DMS53 treated with DMSO at 0.1 percent for 48 hours (cell line): ENCODE results near the gene EIF2D.
"Not testable (repeated sequence)": the region's sequence is repeated elsewhere in the genome, so short reads cannot be mapped to it uniquely, and the experiment has no call there.

ENCODE experiments used
- DNase-seq: peaks from one replicate; lab custom pipeline; 2025; ENCODE audit not compliant: unreplicated experiment; lab: John Stamatoyannopoulos, UW

EIF2D gene, protein sequence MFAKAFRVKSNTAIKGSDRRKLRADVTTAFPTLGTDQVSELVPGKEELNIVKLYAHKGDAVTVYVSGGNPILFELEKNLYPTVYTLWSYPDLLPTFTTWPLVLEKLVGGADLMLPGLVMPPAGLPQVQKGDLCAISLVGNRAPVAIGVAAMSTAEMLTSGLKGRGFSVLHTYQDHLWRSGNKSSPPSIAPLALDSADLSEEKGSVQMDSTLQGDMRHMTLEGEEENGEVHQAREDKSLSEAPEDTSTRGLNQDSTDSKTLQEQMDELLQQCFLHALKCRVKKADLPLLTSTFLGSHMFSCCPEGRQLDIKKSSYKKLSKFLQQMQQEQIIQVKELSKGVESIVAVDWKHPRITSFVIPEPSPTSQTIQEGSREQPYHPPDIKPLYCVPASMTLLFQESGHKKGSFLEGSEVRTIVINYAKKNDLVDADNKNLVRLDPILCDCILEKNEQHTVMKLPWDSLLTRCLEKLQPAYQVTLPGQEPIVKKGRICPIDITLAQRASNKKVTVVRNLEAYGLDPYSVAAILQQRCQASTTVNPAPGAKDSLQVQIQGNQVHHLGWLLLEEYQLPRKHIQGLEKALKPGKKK

DNA sequence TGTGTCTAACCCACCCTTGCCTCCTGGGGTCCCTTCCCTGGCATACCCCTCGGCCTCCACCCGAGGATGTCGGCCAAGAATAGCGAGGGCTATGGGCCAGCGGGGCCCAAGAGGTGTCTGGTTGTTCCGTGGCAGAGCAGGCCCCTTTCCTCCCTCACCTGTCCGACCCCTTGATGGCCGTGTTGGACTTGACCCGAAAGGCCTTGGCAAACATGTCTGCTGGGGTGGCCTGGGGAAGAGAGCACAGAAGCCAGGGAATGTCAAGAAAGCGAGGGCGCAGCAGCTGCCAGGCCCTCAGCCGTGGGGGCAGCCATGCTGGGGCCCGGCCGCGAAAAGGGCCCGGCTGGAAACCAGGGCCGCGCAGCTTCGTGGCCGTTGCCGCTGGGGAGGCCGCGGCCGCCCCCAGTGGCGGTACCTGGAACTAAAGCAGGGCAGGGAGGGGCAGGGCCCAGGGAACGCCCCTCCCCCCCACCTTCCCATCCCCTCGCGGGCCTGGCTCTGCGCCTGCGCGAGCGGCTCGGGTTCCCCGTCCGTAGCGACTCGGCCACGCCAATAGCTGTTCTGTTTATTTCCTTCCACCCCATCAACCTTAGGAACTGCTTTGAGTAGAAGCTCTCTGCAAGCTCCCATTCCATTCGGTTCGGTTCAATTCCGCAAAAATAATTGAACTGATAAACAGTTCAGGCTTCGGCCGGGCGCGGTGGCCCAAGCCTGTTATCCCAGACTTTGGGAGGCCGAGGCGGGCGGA lies at the start of gene EIF2D:
EIF2D (minus strand) TSS at position 337 of the 748 bp plus-strand sequence; CDS start at position 214, 123 bp downstream.
- DNase-seq, result peak; percentile 97

DNA sequence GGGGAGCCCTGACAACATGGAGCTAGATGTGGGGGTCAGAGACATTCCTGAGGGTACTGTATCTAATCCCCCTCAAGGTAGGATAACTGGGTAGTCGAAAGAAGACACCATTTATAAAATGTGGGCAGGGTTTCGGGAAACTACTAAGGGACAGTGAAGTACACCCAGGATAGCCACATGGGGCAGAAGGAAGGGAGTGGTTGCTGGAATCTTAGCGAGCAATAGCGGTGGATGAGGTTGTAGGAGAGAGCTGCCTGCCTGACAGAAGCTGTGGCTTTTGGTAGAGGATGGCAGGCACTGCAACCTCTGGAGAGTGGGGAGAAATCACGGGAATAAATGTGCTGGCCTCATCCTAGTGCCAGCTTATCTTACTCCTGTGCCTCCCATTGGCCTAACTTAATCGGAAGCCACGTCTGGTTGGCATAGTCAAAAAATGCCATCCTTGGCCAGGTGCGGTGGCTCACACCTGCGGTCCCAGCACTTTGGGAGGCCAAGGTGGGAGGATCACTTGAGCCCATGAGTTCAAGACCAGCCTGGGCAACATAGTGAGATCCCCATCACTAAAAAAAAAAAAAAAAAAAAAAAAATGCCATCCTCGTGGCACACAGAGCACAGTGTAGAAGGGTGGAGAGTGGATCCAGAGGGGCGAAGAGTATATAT lies 49.0 kb upstream of the EIF2D start:
- DNase-seq, result no peak

DNA sequence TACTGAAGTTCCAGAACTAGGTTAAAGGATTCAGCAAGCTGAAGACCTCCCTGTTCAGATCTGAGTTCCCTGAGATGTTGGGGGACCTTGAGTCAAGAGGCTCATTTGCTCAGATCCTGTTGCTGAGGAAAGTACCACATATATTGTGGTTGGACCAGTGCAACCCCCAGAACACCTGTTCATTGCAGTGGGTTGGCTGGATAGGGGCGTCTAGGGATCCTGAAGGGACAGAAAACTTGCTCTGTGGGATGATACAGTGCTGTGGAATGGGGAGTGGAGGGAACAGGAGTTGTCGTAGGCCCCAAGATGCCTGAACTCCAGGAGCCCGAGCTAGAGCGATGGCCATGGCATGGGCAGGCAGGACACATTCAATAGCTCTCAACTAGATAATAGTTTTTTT lies 47.9 kb upstream of the EIF2D start:
- no peak for DNase-seq

DNA sequence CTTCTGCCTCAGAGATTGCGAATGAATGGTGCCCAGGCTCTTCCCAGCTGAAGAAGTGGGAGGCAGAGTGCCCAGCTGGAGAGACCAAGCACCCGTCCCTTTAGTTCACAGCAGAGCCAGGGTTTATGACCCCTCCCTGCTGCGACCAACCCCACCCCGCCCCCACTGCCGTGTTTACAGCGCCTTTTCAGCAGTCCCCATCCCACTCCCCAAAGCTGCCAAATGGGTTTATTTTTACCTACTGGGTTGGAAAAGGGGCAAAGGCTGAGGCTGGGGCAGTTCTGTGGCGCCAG lies 46.7 kb upstream of the EIF2D start:
- DNase-seq, result no peak

DNA sequence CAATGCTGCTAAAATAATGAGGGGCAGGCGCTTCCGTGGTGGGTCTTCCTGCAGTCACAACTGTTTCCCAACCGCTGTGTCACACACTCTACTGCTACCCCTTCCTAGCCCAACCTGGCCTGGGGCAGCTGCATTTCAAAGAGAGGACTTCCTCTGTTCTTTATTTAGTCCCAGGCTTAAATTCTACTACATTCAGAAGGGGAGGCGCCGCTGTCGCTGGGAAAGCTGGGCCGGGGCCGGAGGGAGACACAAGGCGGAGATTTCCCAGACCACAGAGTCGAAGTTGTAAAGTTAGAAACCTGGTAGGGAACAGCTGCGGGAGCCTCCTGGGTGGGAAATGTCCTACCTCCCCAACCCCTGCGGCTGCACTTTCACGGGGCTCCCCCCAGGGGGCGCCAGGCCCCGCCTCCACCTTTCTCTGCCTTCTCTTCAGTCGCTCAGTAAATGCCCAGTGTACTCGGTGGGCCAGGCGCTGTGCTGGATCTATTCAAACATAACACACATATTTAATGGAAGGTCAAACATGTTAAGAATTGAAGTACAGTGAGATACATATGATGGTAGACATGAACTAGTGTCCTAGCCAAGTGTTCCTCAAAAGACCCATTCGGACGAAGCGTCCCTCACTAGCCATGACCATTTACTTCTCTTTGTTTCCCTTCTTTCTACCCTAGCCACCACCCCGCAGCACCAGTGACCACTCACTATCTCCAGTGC lies 46.2 kb upstream of the EIF2D start:
- DNase-seq, result peak; percentile 4

DNA sequence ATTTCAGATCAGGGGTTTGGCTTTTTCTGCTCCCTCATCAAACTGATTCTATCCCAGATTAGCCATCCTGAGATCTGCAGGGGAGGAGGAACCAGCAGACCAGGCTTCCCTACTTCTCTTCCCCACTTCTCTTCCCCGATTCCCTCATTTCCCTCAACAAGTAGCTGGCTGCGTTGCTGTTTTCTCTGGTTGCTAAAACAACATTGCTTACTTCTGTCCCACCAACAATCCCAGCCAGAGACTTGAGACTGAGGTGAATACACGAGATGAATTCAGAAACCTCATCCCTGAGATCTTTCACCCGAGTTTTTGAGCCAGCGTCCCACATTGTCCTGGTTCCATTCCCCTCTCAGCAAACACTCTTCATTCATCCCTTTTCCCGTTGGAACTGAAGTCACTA lies 45.5 kb upstream of the EIF2D start:
- DNase-seq, result no peak

DNA sequence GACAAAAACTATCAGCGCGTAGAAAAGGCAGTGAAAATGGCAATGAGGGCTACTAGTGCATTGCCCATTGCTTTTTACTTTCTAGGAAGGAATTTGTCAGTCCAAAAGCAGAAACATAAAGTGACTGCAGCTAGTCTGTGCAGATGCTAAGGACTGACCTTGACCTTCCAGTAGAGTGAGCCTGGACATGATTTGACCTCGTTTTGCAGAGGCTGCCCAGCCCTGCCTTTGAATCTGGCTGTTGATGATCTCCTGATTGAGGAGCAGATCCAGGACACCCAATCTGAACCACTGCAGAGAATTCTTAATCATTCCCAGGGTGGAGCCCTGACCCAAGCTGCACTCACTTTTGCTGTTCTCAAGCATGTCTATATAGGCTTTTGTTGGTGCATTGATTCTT lies 44.7 kb upstream of the EIF2D start:
- DNase-seq, result no peak

DNA sequence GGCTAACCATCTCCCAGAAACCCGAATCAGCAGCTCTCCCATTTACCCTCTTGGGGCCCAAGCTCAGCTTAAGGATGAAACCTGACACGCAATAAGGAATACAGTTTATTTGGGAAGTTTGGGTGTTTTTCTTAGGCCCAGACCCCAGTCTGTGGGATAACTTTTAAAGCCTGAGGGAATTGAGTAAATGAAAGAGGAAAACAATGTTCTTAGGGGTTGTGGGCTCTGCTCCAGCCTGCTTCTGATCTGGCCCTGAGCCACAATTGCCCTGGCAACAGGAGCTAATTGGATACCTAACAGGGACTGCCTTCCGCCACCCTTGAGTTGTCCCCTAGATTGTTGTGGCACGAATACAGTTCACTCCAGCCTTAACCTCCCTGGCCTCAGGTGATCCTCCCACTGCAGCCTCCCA lies 43.2 kb upstream of the EIF2D start:
- no peak for DNase-seq

DNA sequence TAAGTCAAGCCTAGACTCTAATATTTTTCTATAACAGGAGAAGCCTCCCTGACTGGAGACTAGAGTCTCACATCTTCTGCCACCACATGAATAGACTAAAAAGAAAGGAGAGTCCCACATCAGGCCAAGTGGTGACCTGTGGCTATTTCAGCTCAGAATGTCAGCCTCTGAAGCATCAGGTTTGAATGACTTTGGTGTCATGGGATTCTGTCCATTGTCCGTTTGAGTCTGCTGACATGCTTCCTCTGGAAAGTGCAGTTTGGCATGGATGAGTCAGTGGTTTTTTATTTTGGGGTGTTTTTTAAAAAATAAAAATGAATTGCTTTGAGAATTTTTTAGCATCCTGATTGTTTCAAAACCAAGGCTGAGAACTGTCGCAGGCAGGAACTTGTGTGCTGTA lies 42.6 kb upstream of the EIF2D start:
- DNase-seq, result no peak

DNA sequence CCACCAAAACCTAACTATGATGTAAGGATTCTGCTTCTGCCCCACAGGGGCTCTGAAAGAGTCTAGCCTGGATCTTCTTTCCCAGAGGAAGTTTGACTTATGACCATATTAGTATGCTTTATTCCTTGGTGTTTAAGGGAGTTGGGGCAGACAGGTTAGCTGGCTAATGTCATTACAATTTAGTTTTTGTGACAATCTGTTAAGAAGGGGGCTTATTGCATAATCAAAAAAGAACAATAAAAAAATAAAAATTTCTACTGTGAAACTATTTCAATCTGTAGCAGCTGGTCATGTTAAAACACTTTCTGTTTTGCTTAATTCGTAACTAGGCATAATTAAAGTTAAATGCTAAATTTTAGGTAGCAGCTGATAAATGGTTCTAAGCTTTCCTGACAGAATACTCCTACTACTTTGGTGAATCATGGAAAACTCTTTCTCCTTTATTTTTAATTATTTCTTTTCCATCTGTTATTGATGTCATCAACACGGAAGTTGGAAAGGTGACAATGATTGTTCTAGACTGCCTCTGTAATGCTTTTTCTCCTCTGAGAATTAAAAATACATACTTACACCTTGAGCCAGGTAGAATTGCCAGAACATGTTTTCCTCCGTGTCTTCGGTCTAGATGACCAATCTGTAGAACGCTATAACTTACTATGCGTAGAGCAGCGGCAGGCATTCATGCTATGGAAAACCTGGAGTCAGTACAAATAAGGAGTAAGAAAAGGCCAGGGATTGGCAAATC lies 41.6 kb upstream of the EIF2D start:
- no peak for DNase-seq

DNA sequence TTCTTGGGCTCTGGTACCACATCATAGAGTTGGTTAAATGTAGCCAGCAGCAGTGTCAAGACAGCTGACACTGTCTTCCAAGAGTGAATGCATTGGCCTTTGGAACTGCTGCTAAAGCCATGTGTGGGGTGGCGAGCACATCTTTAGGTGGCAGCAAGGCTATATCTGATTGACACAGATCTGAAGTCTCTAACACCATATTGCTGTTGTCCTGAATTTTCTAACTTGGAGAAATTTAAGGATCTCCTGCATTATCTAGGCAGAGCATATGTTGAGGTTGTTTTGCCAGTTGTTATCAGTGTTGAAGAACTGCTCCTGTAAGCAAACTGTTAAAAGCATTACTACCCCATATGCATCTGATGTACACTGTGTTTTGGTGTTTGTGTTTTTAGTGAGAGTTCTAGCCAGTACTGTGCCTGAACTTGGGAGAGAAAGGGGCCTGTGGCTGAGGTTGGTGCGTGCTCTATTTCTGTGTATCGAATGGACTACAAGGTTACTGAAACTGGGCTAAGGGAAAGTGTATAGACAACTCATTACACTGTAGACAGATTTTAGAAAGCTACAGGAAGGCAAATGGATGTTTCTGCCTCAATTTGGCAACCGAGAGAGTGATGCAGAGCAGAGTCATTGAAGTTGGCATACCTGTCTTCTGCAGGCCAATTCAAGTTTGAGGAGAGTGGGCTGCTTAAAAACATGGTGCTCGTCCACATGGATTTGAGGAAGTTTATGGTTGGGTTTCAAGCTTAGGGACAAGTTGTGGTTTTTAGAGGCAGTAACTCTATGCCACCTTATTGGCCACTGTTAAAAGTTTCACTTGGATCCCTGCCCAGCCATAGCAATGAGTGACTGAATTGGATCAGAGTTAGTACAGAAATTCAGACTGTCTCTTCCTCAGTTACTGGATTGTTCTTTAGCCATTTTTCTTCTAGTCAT lies 40.0 kb upstream of the EIF2D start:
- no peak for DNase-seq

DNA sequence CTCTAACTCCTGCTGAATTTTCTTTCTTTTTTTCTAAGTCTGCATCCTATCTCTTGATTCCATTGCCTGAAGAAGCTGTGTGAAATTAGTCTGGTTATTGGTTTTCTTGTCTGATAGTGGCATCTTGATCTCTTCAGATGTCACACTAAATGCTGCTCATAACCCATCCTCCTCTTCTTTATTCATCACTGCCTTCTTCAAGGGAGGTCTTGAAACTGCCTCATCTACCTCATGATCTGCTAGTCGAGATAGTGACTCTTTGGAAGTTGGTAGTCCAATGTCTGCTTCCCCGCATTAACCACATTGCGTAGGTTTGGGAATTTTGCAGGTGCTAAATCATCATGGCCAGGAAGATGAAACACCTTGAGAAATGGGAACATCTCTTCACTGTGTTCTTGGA lies 38.7 kb upstream of the EIF2D start:
- DNase-seq, result no peak

DNA sequence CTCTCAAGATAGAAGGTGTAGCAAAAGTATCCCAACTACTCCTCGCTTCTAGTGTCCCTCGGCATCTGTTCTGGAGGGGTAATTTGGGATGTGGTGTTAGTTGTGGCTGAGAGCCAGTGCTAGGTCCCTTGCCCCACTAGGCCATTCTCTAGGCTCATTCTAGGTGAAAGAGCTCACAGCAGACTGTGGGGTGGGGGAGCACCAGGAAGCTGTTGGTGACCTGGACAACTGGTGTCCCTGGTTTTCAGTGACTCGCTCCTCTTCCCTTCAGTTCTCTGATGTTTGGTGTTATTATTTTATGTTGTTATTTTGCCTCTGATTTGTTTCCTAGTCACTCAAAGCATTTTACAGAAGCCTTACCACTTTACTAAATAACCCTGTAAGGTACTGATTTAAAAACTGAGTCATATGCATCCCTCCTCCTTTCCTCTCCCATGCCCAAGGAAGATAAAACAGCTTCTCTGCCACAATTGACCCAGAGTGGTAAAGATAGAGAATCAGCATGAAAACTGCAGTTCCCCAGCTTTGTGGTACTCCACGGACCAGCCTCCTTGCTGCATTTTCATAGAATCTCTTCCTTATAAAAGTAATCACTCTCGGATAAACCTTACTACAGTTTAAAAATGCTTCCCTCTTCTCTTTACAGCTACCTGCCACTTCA lies 37.1 kb upstream of the EIF2D start:
- DNase-seq, result no peak

DNA sequence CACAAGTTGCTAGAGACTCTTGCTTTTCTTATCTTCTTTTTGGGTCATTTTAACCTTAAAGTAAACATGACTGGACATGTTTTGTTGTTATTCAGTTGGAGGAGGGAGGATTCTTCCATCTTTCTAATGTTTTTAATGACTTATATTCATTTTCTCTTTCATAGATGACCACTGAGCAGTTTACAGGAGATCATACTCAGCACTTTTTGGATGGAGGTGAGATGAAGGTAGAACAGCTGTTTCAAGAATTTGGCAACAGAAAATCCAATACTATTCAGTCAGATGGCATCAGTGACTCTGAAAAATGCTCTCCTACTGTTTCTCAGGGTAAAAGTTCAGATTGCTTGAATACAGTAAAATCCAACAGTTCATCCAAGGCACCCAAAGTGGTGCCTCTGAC lies 35.0 kb upstream of the EIF2D start:
- no peak for DNase-seq

DNA sequence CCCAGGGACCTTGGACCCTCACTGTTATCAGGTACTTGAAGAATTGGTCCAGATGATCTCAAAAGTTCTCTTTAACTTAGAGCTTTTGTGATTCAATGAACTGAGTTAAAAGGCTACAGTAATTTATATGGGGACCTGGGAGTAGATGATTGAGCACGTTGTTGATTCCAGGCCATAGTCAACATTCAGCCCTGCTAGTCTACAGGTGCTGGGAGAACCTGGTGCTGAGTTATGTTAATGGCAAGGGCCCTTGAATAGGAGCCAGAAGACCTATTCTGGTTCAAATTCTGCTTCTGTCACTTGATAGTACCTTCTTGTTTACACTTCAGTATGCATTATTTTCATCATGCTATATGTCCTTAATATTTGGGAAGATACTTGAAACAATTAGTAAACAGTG lies 34.2 kb upstream of the EIF2D start:
- DNase-seq, result no peak

DNA sequence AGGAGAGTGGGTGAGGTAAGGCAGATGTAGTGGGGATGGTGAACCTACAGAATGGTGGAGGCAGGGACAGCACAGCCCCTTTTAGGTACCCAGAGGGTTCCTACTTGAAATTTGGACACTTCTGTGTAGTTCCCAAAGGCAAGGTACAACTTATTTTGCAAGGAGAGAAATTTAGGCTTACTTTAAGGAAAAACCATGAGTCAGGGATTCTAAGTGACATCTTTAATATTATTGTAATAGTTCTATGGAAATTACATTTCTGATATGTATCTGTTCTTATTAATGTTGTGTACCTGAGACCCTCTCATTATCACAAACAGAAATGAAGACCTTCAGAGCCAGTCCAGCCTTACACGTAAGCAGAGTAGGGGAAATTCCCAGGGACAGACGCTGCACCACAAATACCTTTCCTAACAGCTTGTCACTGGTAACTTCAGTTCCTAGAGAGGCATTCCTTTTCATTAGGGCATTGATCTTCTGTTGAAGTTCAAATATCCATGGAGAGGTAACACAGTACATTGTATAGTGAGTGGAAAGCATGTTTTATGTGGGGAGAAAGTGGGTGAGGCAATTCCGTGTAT lies 30.9 kb upstream of the EIF2D start:
- no peak for DNase-seq

DNA sequence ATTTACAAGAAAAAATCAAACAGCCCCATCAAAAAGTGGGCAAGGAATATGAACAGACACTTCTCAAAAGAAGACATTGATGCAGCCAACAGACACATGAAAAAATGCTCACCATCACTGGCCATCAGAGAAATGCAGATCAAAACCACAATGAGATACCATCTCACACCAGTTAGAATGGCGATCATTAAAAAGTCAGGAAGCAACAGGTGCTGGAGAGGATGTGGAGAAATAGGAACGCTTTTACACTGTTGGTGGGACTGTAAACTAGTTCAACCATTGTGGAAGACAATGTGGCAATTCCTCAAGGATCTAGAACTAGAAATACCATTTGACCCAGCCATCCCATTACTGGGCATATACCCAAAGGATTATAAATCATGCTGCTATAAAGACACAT lies 29.8 kb upstream of the EIF2D start:
- not testable (repeated sequence) for DNase-seq

DNA sequence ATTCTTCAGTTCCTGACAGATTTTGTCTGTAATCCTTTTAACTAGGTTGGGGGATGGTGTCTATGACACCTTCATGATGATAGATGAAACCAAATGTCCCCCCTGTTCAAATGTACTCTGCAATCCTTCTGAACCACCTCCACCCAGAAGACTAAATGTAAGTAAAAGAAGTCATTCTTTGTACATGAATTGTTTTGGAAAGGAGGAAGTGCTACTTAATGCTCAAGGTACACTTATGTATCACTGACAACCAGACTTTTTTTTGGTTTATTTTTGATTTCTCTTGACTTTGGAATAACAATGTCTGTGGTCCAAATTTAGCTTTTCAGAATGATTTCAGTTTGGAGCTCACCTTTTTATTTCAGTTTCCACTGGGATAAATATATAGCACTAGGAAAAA lies 25.3 kb upstream of the EIF2D start:
- no peak for DNase-seq

DNA sequence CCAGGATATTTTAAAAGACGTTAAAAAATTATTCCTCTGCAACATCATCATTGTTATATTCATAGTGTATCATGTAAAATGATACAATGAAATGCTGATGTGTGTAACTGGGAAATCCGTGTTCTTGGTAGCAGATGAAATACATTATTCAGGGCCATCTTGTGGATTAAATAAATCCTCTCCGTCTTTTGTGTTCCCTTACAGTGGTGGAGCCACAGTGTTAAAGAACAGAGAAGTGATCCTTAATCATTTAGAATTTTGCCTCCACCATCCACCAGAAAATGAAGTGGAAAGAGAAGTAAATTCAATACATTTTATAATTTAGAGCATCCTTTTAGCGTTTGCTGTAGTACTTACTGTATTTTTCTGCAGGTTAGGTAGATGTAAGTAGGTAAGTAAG lies 24.4 kb upstream of the EIF2D start:
- no peak for DNase-seq
